Muscle of arm (tissue), 14 donors: ENCODE data around the gene SLC25A28. TPM values are rescaled to one million over a fixed set of nuclear protein-coding genes. Genes with fewer than 3 reads are reported as not detected.

Experiments used
- DNase-seq: peaks from one replicate; pipeline ENCODE4 v3.0.0-alpha.2; 2013
- long read RNA-seq, 11 donors: transcript quantifications; one replicate each; lab custom pipeline, GENCODE V29; 2026
- polyA plus RNA-seq, 12 donors: library from polyadenylated mRNA; unstranded; fragments of 120-200 nt; gene quantifications; one replicate each; pipeline ENCODE4 v1.2.1, GENCODE V29; 2013; ENCODE audit not compliant: insufficient read length in 12 of 12

The SLC25A28 gene
- polyA plus RNA-seq = 10 to 100 TPM in 11 of 12 donors, not detected in 1; 27.0 to 55.6 (median 33.8) TPM
- long read RNA-seq, donor 1, transcript SLC25A28-201 (4 exons, 1,451 nt) = major isoform, 12 of 21 reads
- long read RNA-seq, donor 1, partial matches to known transcripts = 6 of 21 reads
- long read RNA-seq, donor 1, other reads (novel, unspliced or antisense) = 0 of 21 reads
- long read RNA-seq, donor 2, transcript SLC25A28-201 (4 exons, 1,451 nt) = major isoform, 7 of 10 reads
- long read RNA-seq, donor 2, partial matches to known transcripts = 0 of 10 reads
- long read RNA-seq, donor 2, other reads (novel, unspliced or antisense) = 0 of 10 reads
- long read RNA-seq, donor 3, partial matches to known transcripts = 0 of 3 reads
- long read RNA-seq, donor 3, other reads (novel, unspliced or antisense) = 0 of 3 reads
- long read RNA-seq, donor 4, partial matches to known transcripts = 0 of 4 reads
- long read RNA-seq, donor 4, other reads (novel, unspliced or antisense) = 0 of 4 reads
- long read RNA-seq, donor 5 = 0 reads
- long read RNA-seq, donor 6, partial matches to known transcripts = 0 of 1 reads
- long read RNA-seq, donor 6, other reads (novel, unspliced or antisense) = 0 of 1 reads
- long read RNA-seq, donor 7, partial matches to known transcripts = 0 of 5 reads
- long read RNA-seq, donor 7, other reads (novel, unspliced or antisense) = 0 of 5 reads
- long read RNA-seq, donor 8, transcript SLC25A28-201 (4 exons, 1,451 nt) = major isoform, 6 of 9 reads
- long read RNA-seq, donor 8, partial matches to known transcripts = 0 of 9 reads
- long read RNA-seq, donor 8, other reads (novel, unspliced or antisense) = 0 of 9 reads
- long read RNA-seq, donor 9, transcript SLC25A28-201 (4 exons, 1,451 nt) = major isoform, 8 of 9 reads
- long read RNA-seq, donor 9, partial matches to known transcripts = 0 of 9 reads
- long read RNA-seq, donor 9, other reads (novel, unspliced or antisense) = 0 of 9 reads
- long read RNA-seq, donor 10, transcript SLC25A28-201 (4 exons, 1,451 nt) = major isoform, 5 of 5 reads
- long read RNA-seq, donor 10, partial matches to known transcripts = 0 of 5 reads
- long read RNA-seq, donor 10, other reads (novel, unspliced or antisense) = 0 of 5 reads
- long read RNA-seq, donor 11, transcript SLC25A28-201 (4 exons, 1,451 nt) = major isoform, 8 of 11 reads
- long read RNA-seq, donor 11, partial matches to known transcripts = 0 of 11 reads
- long read RNA-seq, donor 11, other reads (novel, unspliced or antisense) = 0 of 11 reads

GRCh38 chr10:99619851-99620710 is at the start of gene SLC25A28:
SLC25A28 (minus strand) TSS chr10:99620439; CDS start chr10:99620335, 104 bp downstream.
- peak; percentile 98 for DNase-seq

DNA sequence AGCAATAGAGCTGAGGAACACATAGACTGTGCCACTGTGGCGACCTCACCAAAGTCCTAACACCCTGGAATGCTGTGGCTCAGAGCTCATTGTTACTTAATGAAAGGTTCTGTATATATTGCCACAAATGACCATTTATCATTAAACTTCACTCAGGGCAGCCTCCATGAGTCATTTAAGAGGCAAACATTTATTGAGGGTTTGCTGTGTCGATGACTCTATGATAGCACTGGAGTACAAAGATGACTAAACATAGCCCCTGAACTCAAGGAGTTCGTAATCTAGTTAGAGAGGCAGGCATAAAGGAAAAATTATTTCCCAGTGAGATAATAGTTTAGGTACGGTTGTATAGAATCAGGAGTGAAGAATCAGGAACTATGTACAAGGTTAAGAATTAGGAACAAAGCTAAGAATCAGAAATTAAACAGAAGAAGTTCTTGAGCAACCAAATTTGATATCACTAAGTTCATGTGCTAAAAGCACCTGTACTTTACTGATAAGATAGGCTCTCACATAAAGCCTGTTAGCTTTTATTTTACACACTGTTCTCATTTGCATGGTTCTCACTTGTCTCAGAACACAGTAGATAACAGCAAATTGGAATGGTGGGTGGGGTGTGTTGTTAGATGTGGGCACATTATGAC is 47.0 kb upstream of the SLC25A28 start:
- DNase-seq = no peak

- DNase-seq = no peak
Observed at GRCh38 chr10:99665304-99665703, 45.1 kb upstream of the SLC25A28 start.

- no peak for DNase-seq
Observed at GRCh38 chr10:99661377-99661763, 41.1 kb upstream of the SLC25A28 start.

DNA sequence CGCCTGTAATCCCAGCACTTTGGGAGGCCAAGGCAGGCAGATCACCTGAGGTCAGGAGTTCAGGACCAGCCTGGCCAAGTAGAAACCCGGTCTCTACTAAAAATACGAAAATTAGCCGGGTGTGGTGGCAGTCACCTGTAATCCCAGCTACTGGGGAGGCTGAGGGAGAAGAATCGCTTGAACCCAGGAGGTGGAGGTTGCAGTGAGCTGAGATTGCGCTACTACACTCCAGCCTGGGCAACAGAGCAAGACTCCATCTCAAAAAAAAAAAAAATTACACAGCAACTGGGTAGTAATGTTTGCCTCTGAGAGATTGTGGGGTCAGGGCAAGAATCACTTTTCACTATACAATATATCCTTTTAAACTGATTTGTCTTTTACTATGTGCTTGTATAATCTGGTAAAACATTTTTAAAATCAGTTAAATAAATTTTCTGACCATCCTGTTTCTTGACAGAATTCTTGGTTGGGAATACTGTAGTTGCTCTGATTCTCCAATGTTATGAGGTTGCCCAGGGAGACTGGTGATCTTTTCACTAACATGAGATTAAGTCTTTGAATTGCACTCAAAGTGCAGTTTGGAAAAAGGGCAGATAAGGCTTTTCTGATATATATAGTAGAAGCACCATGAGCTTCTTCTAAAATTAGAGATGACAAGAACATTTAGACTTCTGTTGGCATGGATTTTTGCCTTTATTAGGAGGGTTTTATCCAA is 40.6 kb upstream of the SLC25A28 start:
- no peak for DNase-seq

GRCh38 chr10:99659868-99660366 is 39.7 kb upstream of the SLC25A28 start:
- DNase-seq = no peak

GRCh38 chr10:99659031-99659867 is 39.0 kb upstream of the SLC25A28 start, which contains the start of gene ENTPD7:
ENTPD7 (plus strand) TSS chr10:99659509; CDS start chr10:99659957, 448 bp downstream.
- peak; percentile 83 for DNase-seq

- peak; percentile 4 for DNase-seq
Observed at GRCh38 chr10:99658622-99659030, 38.4 kb upstream of the SLC25A28 start.

DNA sequence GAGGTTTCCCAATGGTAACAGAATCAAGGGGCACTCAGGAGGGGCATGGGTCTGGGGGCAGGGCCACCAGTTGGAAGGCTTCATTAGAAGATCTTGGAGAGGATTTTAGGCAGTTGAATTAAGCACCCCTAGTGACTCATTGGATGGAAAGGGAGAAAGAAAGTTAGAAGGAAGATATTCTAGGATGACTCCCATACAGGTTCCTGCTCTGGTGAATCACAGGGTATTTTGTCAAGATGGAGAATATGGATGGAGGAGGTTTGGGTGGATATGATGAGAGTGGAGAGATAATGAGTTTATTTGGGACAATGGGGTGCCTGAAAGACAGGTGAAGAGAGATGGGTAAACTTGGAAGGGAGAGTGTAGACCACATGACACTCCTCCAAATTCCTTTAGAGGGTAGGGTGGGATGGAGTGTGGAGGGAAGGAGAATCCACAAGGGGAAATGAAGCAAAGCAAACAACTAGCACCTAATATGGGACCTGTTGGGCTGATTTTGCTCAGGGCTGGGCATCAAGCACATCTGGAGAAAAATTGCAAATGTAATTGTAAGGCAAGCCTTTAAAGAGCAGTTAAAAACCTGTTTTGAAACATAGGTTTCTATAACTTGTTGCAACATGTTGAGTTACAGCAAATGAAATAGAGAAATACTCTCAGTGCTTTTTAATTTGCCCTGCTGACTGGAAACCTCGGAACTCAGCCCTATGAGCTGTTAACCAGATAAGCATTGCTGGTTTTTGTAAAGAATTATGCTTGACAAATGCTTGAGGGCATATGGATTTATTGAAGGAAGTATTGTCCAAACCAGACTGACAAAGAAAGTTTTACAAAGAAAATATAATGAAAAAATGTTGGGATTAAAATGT is 36.2 kb upstream of the SLC25A28 start:
- DNase-seq = no peak

- DNase-seq = no peak
Observed at GRCh38 chr10:99654390-99655175, 34.3 kb upstream of the SLC25A28 start.

DNA sequence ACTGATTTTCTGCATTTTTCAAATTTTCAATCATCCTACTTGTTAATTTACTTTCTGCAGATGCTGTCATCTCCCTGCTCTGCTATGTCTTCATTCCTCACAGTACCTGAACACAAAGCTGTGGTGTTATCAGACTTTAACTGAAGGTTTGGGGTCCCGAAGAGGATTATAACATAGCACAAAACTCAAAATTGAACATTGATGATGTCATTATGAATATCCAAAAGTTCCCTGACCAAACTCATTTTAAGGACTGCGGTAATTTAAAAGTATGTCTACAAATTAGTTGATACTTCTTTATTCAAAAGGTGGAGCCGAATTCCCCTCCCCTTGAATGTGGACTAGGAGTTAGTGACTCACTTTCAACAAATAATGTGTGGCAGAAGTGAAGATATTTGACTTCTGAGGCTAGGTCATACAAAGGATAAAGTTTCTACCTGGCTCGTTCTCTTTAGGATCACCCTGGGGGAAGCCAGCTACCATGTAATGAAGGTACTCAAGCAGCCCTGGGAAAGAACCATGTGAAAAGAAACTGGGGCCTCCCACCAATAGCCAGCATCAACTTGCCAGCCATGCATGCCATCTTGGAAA is 32.7 kb upstream of the SLC25A28 start:
- DNase-seq = no peak

DNA sequence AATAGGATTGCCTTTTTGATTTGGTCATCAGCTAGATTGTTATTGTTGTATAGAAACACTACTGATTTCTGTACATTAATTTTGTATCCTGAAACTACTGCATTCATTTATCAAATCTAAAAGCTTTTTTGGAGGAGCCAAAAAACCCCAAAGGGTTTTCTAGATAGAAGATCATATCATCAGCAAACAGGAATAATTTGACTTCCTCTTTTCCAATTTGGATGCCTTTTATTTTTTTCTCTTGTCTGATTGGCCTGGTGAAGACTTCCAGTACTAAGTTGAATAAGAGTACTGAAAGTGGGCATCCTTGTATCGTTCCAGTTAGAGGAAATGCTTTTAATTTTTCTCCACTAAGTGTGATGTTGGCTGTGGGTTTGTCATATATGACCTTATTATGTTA is 28.5 kb upstream of the SLC25A28 start:
- no peak for DNase-seq

- DNase-seq = no peak
Observed at GRCh38 chr10:99647601-99648151, 27.4 kb upstream of the SLC25A28 start.

- DNase-seq = no peak
Observed at GRCh38 chr10:99633832-99634231, 13.6 kb upstream of the SLC25A28 start.

GRCh38 chr10:99631496-99631895 is 11.3 kb upstream of the SLC25A28 start:
- DNase-seq = no peak

DNA sequence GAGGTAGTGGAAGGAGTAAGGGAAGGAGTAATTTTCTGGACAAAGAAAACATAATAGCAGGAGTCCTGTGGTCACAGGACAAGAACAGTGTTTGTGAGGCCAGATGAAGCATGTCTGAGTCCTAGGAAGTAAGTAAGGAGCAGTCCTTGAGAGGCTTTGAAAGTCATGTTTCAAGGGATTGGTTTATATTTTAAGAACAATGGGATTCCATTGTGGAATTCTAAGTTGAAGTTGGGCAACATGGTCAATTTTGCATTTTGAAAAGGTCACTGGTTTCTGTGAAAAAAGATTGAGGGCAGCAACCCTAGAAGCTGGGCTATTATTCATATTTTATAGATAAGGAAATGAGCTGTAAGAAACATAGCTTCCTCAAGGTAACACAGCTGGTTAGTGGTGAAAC is 10.8 kb upstream of the SLC25A28 start:
- DNase-seq = no peak
